HG02610 (cell line): ENCODE measurements around the gene ACAD8.

Source experiments
- ATAC-seq: cut with Tn5 transposase; IDR thresholded peaks from one replicate; pipeline ENCODE4 v1.9.1; 2021; ENCODE audit warnings: mild to moderate bottlenecking, moderate library complexity; ENCODE audit not compliant: unreplicated experiment

The ACAD8 gene

DNA sequence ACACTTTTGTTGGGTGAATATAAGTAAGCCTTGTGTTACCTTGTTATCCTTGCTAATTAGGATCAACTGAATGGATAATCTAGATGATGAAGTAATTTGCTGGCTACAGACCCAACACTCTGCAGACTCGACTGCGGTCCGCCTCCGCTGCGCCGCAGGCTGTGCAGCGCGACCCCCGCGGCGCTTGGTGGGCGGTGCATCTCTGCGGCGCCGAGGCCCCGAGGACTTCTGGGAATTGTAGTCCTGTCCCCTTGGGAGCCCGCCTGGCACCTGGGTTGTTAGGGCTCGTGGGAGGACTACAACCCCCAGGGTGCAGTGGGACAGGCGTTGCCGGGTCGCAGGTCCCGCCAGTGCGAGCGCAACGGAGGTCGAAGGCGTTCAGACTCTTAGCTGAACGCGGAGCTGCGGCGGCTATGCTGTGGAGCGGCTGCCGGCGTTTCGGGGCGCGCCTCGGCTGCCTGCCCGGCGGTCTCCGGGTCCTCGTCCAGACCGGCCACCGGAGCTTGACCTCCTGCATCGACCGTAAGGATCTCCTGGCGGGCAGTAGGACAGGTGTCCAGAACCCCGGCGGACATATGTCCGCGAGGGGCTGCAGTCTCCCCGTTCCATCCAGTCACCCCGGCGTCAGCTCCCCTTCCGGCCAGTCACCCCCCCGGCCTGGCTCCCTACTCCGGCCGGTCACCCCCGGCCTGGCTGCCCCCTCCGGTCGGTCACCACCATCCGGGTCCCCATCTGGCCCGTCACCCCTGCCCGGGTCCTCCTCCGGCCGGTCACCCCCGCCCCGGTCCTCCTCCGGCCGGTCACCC lies at the start of gene ACAD8, which contains the start of gene THYN1:
TSS of gene ACAD8 (plus strand) at position 381 of the 806 bp plus-strand sequence. CDS start at position 414, 33 bp downstream.
TSS of gene THYN1 (minus strand) at position 165 of the 806 bp plus-strand sequence. CDS start 470 bp downstream, outside the sequence.
- ATAC-seq = peak; percentile 100

DNA sequence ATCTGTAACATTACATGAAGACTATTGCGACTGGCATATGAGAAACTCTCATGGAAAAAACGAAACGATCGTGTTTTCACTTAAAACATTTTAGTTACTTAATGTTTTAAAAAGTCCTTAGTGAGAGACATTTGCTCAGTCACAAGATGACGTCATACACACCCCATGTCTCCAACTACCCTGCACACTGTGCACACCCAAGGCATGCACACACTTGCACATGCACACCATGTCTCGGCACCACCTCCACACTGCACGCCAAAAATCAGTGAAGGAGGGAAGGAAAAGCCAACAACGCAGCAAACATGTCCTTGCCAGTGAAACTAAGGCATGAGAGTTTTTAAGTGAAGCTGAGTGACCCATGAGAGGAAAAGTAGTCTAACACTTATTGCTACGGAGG lies 47.6 kb upstream of the ACAD8 start:
- ATAC-seq = no peak

DNA sequence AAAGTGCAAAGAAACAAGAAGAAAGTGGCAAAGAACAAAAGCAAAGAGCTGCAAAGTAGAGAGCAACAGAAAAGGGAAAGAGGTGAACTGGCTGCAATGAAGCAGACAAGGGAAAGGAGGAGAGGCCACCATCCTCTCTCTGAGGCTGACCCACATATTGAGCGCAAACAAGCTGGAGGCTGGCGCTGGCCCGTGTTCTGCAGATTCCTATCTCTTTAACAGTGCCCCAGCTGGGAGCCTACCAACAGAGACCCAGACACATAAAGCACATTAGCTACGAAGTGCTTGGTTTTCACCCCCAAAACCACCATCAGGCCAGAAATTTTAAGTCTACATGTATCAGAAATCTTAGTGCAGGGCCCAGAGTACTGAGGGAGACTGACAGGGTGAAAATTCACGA lies 47.2 kb upstream of the ACAD8 start:
- no peak for ATAC-seq

DNA sequence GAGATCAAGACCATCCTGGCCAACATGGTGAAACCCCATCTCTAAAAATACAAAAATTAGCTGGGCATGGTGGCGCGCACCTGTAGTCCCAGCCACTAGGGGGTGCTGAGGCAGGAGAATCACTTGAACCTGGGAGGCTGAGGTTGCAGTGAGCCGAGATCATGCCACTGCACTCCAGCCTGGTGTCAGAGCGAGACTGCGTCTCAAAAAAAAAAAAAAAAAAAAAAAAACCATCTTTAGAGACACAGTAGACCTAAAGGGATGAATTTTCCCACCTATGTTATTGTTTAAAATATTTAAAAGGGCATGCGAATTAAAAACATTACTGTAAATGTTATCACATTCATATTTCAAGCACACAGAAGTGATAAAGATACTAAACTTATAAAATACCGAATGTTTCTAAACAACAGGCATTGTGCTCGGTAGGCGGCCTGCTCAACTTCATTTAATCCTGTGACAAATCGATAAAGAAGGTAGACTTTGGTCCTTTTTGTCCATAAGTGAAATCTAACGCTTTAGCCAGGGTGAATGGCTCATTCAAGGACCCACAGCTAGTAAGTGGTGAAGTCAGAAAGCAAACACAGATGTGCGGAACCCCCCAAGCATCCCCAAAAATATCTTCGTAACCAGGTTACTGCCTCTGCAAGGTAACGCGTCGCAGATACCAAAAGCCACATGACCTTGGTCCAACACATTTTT lies 45.7 kb upstream of the ACAD8 start:
- no peak for ATAC-seq

DNA sequence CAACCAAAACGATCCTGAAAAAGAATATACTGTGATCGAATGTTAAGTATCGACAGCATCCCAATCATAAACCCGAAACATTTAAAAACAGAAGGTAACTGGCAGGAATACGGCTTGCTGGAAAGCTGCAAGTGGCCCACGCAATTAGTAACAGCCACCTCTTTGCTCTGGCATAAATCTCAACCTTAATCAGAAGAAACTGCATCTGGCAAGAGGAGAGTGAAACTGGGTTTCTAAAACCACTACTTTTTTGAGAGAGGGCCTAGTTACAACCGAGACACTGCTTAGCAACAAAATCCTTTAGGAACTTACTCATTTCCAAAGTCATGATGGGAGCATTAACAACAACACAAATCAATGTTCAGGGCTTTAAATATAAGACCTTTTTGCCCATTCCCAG lies 37.5 kb upstream of the ACAD8 start:
- ATAC-seq = no peak

DNA sequence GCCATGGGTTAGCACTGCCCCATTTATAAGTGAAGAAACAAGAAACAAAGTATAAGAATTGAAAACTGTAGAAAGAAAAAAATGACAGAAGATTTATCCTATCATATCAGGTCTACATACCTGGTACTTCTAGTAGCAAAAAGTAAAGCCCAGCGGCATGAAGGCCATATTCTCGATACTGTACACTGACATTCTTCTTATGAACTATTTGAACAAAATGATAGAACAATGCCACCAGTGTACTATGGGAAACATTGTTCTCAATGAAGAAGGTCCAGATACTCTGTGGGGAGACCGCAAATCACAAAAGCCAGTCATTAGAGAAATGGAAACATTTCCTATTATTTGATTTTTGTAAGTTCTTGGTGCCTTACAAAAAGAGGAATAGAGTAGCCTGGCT lies 36.6 kb upstream of the ACAD8 start:
- no peak for ATAC-seq

DNA sequence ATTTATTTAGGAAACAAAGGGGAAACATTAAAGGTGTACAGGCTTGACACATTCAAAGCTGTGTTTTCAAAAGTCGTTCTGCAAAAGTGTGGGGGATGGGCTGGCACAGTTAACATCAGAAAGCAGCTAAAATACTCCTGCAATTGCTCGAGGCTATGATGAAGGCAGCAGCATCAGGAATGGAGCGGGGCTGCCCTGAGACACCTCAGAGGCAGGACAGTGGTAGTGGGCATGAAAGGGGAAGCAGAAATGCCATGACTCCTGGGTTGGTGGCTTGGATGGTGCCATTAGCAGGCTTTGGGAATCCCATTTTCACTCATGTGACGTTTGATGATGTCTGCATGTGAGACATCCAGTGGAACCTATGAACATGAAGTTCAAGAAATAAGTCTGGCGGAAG lies 30.2 kb upstream of the ACAD8 start:
- no peak for ATAC-seq

DNA sequence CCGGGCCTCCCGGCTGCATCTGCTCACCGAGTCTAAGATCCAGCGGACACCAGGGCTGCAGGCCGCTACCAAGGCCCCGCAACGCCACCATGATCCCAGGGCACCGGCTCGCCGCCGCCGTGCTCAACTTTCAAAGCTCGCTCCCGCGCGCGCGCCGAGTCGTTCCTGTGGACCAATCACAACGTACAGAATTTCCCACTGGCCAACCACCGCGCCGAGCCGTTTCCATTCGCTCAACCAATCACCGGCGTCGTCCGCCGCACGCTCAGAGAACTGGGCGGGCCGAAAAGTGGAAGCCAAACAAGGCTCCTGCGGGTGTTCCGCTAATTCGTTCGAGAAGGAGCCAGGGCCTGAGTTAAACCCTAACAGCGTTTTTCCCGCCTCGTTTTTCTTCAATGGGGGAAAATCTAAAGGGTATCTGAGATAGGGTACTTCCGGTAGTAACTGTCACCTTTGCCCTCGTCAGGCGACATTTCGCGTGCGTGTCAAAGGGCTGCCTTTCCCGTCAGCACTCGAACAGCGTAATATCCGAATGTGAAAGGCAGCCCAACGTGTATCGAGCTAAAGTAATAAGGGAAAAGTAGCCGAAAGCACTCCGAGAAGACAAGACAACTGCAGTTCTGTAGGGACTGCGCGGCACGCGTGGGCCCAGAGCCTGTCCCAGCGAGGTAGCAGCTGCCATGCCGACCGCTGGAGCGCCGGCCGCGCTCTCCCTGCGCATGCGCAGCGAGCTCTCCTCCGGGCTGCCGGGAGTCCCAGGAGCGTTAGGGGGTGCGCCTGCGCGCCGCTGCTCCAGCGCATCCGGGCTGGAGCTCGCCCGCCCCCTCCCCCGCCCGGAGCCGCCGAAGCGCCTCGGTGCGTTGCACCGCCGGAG lies 29.3 kb upstream of the ACAD8 start, which contains the start of the genes NCAPD3 and VPS26B:
TSS of gene NCAPD3 (minus strand) at position 132 of the 874 bp plus-strand sequence. CDS start at position 91, 41 bp downstream.
TSS of gene VPS26B (plus strand) at position 836 of the 874 bp plus-strand sequence. CDS start 452 bp downstream, outside the sequence.
- ATAC-seq = peak; percentile 83

DNA sequence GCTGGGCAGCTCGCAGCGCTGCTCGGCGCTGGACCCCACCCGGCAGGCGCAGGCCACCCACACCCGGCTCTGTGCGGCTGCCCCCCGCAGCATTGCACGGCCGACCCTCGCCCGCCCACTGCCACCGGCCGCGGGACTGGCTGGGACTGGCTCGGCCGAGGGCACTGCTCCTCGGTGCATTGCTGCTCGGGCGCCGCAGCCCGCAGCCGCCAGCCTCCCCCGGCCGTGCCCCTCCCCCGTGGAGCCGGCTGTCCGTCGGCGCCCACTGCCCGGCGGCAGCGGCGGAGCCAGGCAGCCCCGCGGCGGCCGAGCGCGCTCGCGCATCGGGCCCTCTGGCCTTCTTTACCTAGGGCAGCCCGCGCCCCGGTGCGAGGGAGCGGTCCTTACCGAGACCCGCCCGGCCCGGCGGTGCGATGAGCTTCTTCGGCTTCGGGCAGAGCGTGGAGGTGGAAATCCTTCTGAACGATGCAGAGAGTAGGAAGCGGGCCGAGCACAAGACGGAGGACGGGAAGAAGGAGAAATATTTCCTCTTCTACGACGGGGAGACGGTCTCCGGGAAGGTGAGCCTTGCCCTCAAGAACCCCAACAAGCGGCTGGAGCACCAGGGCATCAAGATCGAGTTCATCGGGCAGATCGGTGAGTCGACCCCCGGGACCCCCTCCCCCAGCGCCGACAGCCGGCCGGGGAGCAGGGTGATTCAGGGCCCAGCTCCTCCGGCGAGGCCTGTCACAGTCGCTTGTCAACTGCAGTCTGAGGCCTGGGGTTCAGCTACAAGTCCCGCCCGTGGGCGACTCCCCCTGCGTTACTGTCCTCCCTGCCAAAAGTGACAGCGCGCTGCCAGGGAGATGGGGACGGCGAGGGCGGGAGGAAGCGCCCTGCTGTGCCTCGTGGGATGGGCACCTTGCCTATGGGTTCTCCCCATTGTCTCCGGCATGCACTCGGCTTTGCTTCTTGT lies 28.4 kb upstream of the ACAD8 start:
- ATAC-seq = peak; percentile 10

DNA sequence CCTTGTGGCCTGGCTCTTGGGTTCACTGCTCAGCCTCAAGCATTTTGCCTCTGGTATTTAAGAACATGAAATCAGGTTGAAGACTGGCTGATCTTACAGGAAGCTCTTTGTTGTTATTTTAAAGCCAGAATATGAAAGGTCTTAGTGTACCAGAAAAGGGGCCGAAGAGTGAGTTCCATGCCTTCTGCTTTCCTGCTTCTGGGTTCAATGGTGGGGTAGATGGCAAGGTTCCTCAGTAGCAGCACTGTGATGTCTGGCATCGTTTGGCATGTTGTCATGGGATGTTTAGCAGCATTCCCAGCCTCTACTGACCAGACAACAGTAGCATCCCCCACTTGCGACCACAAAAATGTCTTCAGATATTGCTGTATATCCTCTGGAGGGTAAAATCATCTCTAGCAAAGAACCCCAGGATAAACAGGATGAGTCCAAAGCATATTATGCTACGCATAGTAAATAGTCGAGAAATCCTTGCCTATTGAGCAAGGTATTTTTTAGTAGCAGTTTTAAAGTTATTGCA lies 26.5 kb upstream of the ACAD8 start:
- ATAC-seq = no peak

DNA sequence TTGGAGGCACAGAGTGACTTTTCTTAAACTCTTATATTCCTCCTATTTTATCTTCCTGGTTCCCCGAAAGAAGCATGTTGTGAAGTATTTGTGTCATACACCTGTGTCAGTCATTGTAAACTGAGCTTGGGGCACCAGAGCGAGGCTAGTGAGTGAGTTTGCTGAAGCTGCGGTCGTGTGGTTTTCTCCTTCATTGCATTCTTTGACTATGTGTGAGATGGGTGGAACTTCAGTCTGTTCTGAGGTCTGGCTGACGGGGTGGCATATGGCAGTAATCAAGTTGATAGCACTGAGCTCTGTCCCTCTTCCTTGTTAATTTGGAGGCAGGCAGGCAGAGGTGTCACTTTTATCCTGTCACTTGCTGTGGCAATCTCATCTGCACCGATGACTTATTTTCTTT lies 24.7 kb upstream of the ACAD8 start:
- peak; percentile 61 for ATAC-seq

DNA sequence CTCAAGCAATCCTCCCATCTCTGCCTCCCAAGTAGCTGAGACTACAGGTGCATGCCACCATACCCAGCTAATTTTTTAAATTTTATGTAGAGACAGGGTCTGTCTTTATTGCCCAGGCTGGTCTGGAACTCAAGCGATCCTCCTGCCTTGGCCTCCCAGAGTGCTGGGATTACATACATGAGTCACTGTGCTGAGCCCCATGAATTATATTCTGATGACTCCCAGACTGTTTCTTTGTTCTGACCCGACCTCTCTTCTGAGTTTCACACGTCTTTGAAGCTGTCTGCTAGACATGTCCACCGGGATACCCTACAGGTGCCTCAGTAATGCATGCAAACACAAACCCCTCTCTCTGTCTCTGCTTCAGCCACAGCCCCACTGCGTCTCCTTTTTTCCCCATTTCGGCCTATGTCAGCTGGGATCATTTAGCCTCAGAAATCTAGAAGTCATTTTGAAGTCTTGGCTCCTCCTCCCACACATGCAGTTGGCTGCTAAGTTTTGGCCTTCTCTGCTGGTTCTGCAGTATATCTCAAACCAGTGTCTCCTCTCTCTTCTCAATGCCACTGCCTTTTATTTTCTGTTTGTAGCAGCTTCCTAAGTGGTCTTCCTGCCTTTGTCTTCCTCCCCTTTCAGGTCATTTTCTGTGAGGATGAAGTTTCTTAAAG lies 24.1 kb upstream of the ACAD8 start:
- no peak for ATAC-seq

DNA sequence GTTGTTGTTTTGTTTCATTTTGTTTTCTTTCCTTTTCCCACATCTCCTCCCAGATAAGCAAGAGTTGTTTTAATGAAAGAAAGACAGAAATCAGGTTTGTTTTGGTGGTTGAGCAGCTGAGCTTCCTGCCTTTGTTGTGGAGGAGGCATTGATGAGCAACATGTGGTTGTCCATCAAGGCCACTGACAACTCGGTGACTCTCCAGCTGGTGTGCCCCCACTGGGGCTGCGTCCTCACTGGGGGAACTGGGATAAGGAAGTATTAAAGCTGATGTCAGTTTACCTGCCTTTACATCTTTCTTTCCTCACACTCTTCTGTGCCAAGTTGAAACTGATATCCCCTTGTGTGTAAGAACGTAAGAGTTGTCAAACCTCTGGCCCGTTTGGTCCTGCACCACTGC lies 23.0 kb upstream of the ACAD8 start:
- ATAC-seq = no peak

DNA sequence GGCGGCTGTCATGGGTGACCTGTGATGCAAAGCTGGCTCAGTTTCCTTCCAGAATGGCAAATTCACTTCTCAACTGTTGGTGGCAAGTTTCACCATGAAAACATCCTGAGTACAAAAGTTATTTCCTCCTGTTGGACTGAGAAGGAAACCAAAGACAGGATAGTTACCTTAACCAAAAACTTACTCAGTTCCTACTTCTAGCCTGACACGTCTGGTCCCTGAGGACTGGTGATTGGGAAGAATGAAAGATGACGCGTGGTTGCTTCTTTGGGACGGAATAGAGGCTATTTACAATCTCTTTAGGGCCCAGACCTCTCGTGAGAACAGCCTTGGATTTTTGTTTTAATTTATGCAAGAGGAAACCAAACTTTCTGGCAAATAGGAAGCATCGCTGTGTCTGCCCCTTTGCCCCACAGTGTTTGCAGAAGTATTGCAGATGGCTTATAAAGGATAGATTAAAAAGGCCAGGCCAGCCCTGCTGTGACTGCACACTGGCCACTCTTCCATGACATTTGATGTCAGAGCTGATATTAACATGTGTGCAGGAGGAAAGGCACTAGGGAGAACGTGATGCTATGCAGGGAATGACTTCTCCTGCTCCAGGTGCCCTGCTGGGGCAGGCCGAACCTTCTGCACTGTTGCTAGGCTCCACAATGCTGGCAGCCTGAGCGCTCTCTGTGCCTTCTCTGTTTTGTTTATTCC lies 21.3 kb upstream of the ACAD8 start:
- peak; percentile 27 for ATAC-seq

DNA sequence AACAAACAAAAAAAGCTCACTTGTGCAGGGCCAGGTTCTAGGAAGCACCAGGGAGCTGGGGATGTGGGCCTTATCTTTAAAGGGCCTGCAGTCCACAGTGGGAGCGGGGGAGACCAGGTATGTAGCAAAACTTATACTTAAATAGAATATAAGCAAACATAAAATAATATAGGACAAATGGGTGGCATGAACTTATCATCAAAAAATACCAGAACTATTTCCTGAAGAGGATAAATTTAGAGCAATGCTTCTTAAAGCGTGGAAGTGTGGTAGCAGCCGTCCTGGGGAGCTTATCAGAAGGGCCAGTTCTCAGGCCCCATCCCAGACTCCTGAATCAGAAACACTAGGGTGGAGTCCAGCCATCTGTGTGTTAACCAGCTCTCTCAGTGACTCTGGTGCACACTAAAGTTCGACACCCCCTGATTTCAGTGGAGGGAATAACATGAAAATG lies 19.6 kb upstream of the ACAD8 start:
- ATAC-seq = no peak

DNA sequence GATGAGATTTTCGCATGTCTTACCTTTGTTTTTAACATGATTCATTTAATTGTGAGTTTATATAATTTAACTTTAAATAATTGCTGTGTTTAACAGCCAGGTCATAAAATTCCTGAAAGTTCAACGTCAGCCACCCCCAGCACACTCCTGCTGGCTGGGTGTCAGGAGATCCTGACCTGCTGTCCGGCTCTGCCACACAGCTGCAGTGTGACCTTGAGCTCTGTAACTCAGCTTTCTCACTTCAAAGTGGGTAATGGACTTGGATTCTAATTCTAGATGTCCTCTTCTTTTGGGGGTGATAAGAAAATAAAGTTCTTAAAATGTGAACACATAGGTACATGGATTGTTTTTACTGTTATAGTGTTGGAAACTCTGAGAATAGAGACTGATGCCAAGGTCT lies 18.0 kb upstream of the ACAD8 start:
- no peak for ATAC-seq

DNA sequence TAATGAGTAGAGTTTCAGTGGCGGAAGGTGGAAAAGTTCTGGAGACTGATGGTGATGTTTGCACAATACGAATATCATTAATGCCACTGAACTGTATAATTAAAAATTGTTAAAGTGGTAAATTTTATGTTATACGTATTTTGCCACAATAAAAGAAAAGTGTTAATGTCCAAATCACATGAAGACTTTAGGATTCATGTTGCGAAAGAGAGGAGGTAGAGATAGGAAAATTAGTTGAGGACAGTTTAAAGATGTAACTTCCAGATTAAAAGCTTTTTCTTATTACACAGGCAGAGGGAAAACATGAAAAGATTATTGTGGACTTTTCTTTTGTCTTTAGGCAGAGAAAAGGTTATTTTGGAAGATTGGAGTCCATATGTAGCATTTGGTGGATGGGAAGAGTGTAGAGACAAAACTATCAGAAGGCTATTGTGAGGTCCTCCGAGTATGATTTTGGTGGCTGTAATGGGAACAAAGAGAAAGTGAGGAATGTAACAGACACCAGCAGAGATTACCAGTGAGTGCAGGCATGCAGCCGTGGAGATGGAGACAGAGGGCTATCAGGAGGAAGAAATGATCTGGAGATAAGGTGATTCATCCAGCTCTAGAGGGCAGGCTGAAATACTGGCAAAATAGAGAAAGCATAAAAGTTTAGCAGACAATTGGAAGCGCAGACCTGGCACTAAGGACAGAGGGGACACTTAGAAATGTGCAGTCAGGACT lies 16.4 kb upstream of the ACAD8 start:
- ATAC-seq = no peak

DNA sequence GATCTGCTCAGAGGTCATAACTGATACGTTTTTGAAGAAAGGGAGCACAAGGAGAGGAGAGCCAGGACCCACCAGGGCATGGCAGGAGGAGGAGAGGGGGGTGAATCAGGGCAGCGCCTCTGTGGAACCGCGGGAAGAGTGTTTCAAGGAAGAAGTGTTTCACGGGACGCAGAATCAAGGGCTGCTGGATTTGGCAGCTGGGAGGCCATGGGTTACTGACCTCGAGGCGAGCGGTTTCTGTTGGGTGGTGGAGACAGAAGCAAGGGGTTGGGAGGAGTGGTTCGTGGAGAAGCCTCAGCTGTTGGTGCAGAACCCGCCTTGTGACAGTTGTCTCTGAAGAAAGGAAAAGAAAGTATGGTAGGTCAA lies 15.8 kb upstream of the ACAD8 start:
- ATAC-seq = no peak
